Measurements from ENCODE around the gene RAET1E.
"Not testable (repeated sequence)": the region's sequence is repeated elsewhere in the genome, so short reads cannot be mapped to it uniquely, and the experiment has no call there.

RAET1E gene

DNA sequence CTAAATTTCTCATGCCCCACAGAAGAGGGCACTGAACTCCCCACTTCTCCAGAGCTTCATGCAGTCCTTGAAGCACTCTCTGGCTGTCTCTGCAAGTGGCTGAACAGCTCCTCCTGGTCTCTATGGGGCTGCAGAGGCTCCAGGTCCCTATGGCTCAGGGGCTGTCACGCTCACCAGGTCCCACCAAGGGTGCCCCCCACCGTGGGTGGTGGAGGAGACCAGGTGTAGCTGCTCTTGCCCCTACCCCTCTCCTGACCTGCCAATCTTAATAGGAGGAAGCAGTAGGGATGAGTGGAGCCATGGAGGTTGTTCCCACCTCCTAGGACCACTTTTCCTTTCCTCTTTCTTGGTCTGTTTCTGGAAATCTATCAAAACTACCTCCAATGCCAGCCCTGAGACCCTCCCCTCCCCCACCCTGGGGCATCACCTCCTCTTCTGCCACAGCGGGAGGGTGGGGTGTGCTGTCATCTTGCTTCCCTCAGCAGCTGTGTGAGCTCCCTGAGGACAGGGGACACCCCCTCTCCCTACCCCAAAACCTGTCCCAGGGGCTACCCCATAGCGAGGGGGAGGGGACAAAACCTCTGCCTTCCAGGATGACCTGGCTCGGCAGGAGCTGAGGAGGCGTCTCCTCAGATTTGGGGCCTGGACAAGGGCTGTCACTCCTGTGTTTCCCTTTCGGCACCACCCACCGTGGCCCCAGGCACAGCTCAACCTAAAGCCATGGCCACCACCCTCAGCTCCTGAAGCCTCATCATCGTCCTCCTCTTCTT lies 12.0 kb upstream of the RAET1E start:
- DNase-seq = no peak

DNA sequence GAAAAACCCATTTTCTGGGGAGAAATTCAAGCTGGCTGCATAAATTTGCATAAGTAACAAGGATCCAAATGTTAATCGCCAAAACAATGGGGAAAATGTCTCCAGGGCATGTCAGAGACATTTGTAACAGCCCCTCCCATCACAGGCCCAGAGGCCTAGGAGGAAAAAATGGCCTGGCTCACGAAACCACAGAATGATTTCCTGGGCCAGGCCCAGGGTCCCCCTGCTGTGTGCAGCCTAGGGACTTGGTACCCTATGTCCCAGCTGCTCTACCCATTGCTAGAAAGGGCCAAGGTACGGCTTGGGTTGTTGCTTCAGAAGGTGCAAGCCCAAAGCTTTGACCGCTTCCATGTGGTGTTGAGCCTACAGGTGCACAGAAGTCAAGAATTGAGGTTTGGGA lies 10.6 kb upstream of the RAET1E start:
- DNase-seq = not testable (repeated sequence)

DNA sequence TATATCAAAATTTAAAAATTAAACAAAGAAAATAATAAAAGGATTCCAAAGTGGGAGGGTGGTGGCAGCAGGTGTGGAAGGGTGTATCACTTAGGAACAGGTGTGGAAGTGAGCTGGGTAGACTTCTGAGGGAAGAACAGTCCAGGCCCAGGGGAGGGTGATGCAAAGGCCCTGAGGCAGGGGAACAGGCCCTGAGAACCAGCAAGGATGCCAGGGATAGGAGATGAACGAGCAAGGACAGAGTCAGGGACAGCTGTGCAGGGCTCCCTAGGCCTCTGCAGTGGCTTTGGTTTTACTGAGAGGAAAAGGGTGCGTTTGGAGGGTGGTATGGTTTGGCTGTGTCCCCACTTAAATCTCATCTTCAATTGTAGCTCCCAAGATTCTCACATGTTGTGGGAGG lies 9.4 kb upstream of the RAET1E start:
- DNase-seq = no peak

DNA sequence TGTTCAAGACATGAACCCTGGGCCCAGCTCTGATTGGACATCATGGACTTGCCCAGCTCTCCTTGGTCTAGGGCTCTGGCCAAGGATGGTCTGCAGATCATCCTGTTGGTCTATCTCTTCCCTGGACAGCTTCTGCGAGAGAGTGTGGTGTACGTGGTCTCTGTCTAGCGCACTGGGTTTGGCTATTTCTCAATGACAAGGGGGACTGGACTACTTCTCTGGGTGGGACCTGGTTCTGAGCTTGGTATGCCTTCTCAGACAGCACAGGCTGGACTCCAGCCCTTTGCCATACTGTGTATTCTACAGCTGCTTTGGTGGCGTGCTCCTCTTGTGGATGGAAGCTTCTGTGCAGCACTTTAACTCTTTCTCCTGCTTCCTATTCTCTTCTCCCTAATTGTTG lies 8.5 kb upstream of the RAET1E start:
- DNase-seq = no peak

DNA sequence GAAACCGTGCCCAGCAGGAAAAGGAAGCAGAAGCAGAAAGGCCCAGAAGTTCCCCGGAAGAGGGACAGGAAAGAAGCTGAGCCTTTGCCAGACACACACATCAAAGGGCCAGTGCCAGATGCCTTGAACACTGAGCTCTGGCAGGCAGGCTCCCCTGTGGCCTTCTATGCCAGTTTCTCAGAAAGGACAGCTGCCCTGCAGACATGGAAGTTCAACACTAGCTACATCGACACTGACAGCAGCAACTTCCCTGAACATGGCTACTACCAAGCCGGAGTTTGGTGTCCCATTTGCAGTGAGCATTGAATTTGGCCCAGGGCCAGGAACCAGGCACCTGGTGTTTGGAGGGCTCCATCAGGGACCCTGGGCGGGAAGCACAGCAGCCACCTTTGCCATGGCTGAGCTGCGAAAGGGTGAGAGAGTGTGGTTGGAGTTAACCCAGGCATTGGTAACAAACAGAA lies 8.0 kb upstream of the RAET1E start:
- no peak for DNase-seq

DNA sequence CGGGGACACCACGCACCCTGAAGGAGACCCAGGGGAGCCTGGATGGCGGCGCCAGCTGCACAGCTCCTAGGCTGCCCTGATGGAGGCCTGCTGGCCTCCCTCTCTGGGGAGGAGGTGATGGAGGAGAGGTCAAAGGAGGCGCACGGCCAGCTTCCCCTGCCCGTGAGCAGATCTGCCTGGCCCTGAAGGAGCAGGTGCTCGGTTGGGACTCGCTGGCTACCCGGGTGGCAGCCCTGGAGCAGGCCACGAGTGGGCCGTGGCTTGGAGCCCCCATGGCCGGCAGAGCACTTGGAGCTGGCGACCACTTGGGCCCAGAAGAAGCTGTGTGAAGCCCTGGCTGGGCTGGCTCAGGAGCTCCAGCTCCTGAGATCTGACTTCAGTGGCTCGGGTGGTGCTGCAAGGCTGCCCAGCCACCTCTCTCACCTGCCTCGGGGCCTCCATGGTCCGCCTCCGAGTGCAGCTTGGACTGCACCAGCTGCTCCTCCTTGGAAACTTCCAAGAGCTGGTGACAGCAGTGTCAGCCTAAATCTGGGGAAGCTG lies 7.5 kb upstream of the RAET1E start:
- DNase-seq = no peak

DNA sequence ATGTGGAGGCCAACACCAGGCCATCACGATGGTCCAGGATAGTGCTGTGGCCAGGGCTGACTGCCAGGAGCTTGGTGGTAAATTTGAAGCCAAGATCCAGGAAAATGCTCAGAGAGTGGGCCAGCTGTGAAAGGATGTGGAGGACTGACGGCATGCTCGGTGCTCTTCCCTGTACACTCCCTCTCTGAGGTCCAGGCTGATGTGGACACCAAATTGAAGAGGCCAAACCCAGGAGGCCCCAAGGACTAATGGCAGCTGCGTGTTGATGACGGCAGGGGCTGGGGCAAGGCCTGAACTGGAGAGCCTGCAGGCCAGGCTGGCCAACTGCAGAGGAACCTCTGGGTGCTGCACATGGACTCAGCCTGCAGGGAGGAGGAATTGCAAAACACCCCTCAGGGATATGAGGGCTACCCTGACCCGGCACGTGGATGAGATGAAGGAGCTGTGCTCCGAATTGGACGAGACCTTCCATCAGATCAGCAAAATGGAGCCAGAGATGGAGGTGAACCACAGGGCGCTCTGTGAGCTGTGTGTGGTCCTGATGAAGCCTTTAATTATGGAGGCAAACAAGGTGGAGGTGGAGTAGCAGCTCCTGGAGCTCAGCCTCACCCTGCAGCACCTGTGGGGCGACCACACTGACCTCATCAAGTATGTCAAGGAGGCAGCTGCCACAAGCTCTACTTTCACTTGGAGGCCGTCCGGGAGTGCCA lies 6.9 kb upstream of the RAET1E start:
- no peak for DNase-seq

DNA sequence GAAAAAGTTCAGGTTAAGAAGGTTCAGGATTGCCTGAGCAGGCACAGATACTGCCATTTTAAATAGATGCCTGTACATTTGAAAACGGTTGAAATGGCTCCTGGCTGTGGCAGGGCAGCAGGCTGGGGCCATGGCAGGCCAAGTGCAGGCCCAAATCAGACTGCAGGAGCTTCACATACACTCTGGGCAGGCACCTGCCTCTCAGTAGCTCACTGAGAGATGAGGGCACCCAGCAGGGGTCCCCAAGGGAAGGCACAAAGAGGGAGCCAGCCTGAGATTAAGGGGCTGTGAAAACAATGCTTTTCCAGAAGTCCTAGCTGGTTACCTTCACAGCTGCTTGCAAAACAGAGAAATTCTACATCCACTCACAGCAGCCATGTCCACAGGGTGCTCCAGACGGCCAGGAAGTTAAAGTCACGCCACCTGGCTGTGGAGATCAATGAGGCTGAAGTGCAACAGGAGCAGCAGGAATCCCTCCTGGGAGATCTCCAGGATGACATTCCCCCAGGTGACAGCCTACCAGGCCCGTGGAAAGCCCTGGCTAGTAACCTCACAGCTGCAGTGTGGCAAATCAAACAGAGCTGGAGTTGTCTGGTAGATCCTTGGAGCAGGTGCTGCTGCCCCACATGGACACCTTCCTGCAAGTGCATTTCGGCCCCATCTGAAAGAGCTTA lies 6.2 kb upstream of the RAET1E start:
- DNase-seq = no peak

DNA sequence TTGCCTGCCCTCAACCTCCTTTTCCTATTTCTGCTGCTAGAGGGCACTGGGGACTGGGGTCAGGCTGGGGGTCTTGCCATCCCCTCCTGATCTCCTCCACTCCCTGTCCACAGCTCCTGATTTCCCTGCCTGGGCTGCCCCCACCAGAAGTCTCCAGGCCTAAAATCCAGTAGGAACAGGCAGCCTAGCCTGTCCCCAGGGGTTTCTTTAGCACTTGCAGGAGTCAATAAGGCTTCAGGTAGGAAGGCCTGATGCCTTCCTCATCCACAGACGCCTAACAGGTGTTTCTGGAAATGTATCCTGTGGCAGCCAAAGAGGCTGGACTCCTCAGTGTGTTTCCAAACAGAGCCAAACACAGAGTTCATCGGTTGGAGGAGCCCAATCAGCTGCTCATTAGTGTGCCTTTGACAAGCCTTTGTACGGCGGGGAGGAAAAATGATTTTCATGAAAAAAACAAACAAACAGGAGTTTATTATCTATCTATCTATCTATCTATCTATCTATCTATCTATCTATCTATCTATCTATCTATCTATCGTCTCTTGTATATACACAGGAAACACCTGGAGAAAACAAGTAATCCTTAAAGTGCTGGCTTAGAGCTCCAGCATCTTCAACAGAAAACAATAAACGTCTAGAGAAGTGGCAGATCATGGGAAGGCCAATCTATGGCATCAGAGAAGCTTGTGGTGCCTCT lies 3.7 kb upstream of the RAET1E start:
- DNase-seq = no peak

DNA sequence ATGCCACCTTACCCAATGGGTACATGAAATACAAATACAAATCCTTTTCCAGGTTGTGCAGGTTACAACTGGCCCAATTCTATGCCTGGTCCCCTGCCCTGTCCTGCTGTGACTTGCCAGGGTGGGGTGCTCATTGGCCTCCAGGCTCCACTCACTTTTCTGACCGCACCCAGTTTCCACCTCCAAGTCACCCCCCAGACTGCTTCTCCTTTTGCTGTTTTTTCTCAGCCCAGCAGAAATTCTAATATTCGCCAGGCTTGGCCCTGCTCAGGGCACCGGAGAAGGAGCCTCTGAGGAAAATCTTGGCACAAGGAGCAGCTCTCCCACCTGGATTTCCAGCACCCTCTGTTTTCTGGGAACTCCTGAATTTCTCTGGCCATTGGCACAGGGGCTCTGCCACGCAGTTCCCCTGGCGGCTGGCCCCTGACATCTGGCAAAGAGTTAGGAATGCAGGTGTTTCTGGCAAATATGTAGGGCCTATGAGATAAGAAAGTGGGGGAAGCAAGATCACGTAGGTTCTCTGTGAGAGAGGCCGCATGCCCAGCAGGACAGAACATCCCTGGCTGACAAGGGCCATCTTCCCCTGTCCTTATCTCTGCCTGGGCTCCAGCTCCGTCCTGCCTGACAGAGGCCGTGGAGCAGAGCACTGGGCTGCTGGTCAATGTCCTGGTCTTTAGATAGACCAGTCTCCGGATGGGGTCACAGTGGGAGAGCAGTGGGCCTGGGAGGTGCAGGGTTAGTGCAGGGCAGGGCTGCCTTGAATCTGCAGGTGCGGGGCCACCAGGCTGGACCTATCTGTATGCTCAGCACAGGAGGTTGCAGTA lies 2.9 kb upstream of the RAET1E start:
- DNase-seq = no peak

DNA sequence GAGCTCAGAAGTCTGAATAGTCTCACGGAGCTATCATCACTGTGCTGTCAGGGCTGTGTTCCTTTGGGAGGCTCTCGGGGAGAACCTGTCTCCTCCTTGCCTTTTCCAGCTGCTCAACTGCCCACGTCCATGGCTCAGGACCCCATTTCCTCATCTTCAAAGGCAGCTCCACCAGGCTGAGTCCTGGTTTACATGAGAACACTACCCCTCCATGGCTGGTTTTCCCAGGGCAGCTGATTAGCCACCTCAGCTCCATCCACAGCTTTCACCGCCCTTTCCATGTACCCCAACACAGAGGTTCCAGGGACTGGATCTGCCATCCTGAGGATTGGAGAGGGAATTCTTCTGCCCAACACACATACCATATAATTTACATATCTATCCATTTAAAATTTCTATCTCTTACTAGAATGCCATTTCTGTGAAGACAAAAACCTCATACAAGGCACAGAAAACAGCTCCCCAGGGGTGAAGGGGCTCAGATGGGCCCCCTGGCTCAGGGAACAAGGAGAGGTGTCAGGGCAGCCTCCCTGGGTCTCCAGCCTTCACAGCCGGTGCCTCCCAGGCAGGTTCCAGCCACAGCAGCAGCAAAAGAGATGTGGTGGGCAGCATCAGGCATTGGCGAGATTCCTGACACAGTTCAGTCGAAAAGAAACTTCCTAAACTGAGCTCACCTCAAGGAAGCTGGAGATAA lies 2.2 kb upstream of the RAET1E start:
- no peak for DNase-seq

DNA sequence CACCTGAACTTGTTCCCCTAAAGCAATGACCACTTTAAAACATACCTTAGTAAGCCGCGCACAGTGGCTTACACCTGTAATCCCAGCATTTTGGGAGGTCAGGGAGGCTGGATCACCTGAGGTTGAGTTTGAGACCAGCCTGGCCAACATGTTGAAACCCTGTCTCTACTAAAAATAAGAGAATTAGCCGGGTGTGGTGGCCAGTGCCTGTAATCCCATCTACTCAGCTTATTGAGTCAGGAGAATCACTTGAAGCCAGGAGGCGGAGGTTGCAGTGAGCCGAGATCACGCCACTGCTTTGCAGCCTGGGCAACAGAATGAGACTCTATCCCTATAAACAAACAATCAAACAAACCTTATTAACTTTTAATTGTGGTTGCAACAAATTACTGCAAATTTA lies 1.6 kb upstream of the RAET1E start:
- no peak for DNase-seq

DNA sequence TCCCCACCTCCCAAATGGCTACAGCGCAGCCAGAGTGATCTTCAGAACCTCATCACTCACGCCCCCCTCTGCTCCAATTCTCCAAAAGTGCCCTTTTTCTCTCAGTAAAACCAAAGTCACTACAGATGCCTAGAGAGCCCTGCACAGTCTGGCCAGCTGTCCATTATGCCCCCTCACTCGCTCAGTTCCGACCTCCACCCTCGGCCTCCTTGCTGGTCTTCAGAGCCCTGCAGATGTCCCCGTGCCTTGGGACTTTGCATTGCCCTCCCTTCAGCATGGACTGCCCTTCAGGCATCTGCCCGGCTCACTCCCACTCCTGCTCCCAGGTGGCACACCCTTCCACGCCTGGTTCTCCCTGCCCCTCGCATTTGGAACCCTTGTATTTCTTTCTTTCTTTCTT lies 1.1 kb upstream of the RAET1E start:
- DNase-seq = no peak

DNA sequence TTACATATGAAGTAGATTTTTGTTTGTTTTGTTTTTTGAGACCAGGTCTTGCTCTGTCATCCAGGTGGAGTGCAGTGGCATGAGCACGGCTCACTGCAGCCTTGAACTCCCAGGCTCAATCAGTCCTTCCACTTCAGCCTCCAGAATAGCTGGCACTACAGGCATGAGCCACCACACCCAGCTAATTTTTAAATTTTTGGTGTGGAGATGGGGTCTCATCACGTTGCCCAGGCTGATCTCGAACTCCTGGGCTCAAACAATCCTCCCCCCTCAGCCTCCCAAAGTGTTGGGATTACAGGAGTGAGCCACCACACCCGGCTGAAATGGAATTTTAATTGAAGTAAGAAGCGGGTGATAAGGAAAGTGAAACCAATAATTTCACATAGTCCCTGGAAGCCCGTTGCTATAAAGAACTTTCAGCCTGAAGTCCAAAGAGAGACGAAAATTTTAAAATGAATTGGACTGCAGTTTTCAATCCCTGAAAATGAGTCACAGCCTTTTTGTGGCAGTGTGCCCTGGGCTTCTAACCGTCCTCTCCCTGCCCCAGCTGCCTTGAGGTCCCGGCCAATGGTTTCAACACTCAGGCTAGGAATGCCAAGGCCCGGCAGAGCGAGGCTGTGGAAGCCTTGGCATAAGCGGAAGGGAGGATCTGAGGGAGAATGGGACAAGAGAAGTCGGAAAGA lies 757 bp downstream of the RAET1E start:
- no peak for DNase-seq

DNA sequence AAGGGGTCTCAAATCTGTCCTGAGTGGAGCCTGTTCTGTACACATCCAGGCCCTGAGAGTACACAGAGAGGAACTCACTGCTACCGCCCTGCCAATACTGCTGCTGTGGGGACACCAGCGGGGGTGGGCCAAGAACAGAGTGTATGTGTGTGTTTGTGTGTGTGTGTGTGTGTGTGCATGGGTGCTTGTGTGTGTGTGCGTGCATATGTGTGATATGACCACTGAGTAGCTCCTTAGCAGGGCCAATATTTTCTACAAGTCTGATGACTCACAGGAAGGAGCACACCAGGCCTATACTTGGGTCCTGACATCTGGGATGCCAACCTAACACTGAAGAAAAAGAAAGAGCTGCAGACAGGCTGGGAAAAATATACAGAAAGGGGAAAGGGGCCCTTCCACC lies 1.4 kb downstream of the RAET1E start:
- no peak for DNase-seq

DNA sequence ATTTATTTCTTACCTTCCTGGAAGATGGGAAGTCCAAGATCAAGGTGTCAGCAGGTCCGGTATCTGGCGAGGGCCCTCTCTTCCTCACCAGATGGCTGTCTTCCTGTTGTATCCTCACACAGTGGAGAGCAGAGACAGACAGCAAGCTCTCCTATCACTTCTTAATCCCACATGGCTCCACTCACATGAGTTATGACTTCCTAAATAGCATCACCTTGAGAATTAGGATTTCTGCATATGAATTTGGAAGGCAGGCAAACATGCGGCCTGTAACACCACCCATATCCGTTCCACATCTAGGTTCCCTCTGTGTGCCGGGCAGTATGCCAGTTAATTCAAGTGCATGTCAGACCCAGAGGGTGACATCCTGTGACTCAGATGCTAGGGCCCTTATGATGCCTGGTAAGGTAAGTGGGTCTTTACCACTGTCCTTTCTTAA lies 2.1 kb downstream of the RAET1E start:
- no peak for DNase-seq

DNA sequence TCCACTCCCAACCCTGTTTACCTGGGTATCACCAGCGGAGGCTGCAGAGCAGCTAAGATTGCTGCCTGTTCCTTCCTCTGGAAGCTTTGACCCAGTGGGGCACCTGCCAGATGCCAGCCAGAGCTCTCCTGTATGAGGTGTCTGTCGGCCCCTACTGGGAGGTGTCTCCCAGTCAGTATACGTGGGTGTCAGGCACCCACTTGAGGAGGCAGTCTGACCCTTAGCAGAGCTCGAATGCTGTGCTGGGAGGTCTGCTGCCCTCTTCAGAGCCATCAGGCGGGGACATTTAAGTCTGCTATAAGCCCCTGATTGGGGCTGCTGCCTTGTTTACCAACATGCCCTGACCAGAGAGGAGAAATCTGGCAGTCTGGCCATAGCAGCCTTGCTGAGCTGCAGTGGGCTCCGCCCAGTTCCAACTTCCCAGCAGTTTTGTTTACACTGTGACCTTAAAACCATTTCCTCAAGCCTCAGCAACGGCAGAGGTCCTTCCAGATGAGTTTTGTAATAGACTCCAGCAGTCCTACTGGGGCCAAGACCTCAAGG lies 2.8 kb downstream of the RAET1E start:
- DNase-seq = no peak

DNA sequence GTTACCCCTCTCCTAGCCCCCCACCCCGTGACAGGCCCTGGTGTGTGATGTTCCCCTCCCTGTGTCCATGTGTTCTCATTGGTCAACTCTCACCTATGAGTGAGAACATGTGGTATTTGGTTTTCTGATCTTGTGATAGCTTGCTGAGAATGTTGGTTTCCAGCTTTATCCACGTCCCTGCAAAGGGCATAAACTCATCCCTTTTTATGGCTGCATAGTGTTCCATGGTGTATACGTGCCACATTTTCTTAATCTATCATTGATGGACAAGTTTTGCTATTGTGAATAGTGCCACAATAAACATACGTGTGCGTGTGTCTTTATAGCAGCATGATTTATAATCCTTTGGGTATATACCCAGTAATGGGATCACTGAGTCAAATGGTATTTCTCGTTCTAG lies 6.0 kb downstream of the RAET1E start:
- DNase-seq = not testable (repeated sequence)

DNA sequence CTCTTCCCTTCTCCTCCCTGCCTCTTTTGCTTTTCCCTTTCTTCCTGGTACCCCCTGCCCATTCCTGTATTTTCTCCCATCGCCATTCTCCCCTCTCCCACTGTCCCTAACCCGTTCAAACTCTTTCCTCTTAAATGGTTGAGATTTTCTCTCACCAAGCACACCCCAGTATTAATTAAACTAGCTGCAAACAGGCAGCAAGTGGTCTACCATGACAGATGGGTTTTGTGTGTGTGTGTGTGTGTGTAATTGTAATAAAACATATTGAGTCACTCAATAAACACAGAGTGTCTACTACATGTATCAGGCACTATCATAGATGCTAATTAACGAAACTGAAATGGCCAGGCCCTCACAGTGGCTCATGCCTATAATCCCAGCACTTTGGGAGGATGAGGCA lies 6.7 kb downstream of the RAET1E start:
- no peak for DNase-seq

DNA sequence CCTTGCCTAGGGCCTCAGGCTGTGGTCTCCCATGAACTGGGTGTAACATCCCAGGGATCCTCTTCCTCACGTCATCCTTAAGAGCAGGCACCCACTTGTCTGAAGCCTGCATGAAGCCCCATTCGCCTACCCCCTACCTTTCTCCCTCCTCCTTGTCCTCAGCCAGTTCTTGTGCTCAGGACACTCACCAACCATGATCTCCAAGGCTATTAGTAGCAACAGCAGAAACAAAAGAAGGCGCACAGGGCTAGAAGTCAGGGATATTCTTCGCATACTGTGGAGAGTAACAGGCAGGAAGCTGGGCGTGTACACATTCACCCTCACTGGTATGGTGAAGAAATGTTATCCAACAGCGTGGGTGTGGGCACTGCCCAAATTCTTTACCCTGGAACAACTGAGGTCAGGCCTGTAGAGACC lies 7.3 kb downstream of the RAET1E start:
- no peak for DNase-seq

DNA sequence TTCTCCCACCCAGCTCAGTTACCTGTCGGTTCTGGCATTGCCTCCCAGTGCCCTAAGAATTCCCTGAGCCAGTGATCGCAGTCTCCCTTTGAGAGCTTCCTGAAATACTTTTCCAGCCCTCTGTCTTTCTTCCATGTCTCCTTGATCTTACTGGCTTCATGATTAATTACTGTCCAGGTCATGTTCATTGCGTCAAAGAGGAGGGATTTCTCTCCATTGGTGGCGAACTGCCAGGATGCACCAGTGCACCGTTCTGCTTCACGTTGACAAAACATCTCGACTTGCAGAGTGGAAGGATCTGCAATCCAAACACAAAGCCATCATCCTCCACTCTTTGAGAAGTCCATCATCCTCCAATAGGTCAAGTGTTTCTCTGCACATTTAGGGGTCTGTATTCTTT lies 8.6 kb downstream of the RAET1E start:
- DNase-seq = no peak
